HepG2 (cell line): Measurements from ENCODE around the gene IRF6. TPM values are rescaled to one million over a fixed set of nuclear protein-coding genes. Genes with fewer than 3 reads are reported as not detected.
A peak's percentile ranks its signal among the peaks of the same experiment; 100 is the strongest.

Experiments used
- BORCS8-MEF2B ChIP-seq: sonication (generic); formaldehyde crosslinking; IDR thresholded peaks from 2 replicates; pipeline ENCODE4 v1.8.0; 2022; ENCODE audit warnings: mild to moderate bottlenecking, missing genetic modification reagents
- EED ChIP-seq: sonication (generic); formaldehyde crosslinking; IDR thresholded peaks from 2 replicates; pipeline ENCODE4 v1.5.0; 2020; ENCODE audit warnings: mild to moderate bottlenecking, missing genetic modification reagents
- IRF2 ChIP-seq: IDR thresholded peaks from 2 replicates; pipeline ENCODE4 v1.6.1; 2018; ENCODE audit warnings: missing genetic modification reagents, missing compliant biosample characterization
- ZNF317 ChIP-seq: sonication (generic); formaldehyde crosslinking; IDR thresholded peaks from 2 replicates; pipeline ENCODE4 v1.5.0; 2020; ENCODE audit warnings: mild to moderate bottlenecking, missing genetic modification reagents
- ZNF510 ChIP-seq: sonication (generic); formaldehyde crosslinking; IDR thresholded peaks from 2 replicates; pipeline ENCODE4 v1.4.0; 2020; ENCODE audit warnings: low read depth, mild to moderate bottlenecking, missing genetic modification reagents
- ZNF615 ChIP-seq: sonication (generic); formaldehyde crosslinking; IDR thresholded peaks from 2 replicates; pipeline ENCODE4 v1.5.0; 2020; ENCODE audit warnings: mild to moderate bottlenecking, missing genetic modification reagents, borderline replicate concordance
- polyA plus RNA-seq, 8 experiments: library from polyadenylated mRNA; depleted of rRNA in 3 of 8; stranded (reverse) in 7 of 8; unstranded in 1 of 8; fragments of >200 nt; fragmentation: Illumina TruSeq in 4 of 8; extraction: Trizol in 4 of 8; gene quantifications; 2 replicates each; pipeline versions ENCODE4 v1.2.1 to v1.2.3, GENCODE V29; 2011 to 2016; ENCODE audit warnings: low read depth in 4 of 8, missing spikeins in 1 of 8, mixed read lengths in 1 of 8; ENCODE audit not compliant: insufficient read depth in 1 of 8
- total RNA-seq, 5 experiments: library from RNA; depleted of rRNA; stranded (reverse); fragments of >200 nt; fragmentation: Illumina TruSeq; extraction: Trizol; gene quantifications; 2 replicates each; pipeline ENCODE4 v1.2.3, GENCODE V29; 2016; ENCODE audit warnings: low read depth in 1 of 5
- TF ChIP-seq, protein P1 (sequence below): sonication (generic); formaldehyde crosslinking; IDR thresholded peaks from 2 replicates; pipeline ENCODE4 v1.4.0; 2020; ENCODE audit warnings: mild to moderate bottlenecking, missing genetic modification reagents
- TF ChIP-seq, protein P2 (sequence below): sonication (generic); formaldehyde crosslinking; conservative IDR thresholded peaks from 2 replicates; pipeline ENCODE4 v1.8.1; 2023; ENCODE audit warnings: missing genetic modification reagents
- TF ChIP-seq, protein P3 (sequence below): sonication (generic); formaldehyde crosslinking; IDR thresholded peaks from 2 replicates; pipeline ENCODE4 v1.4.0; 2020; ENCODE audit warnings: missing genetic modification reagents, borderline replicate concordance
- TF ChIP-seq, protein P4 (sequence below): IDR thresholded peaks from 2 replicates; pipeline ENCODE4 v1.6.1; 2016; ENCODE audit warnings: missing genetic modification reagents, missing compliant biosample characterization

Gene IRF6
- total and polyA plus RNA-seq, 2 of the 13 experiments (the other 11 are each of a cell fraction or from before 2014, with no cell fraction given), result 0.02 TPM; not detected in 1

DNA sequence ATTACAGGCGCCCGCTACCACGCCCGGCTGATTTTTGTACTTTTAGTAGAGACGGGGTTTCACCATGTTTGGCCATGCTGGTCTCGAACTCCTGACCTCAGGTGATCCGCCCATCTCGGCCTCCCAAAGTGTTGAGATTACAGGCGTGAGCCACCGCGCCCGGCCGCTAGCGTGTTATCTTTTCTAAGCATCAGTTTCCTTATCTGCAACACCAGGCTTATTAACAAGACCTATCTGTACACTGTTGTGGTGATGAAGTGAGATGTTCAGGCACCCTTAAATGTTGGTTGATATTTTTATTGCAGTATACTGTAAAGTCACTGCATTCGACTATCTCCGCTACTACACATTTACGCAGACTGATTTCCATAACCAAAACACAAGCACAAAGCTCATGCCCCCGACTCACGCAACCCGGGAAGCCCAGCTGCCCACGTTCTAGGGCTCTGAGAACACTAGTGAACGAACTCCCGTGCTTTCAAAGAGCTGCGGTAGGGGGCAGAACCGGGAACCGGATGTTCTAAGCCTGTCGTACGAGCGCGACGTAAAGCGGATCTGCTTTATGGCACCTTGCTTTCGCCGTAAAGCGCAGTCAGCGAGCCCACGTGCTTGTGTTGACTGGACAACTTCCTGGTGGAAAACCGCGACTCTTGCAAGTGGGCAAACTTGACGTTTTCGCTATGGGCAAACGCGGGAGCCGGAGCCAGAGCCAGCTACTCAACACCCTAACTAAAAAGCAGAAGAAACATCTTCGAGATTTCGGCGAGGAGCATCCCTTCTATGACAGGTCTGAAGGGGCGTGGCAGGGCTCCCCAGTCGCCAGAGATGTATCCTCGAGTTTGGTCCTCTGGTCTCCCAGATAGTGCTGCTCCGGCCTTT is 21.7 kb upstream of the IRF6 start, which contains the start of gene UTP25 (continued):
- TF ChIP-seq, protein P1, sequence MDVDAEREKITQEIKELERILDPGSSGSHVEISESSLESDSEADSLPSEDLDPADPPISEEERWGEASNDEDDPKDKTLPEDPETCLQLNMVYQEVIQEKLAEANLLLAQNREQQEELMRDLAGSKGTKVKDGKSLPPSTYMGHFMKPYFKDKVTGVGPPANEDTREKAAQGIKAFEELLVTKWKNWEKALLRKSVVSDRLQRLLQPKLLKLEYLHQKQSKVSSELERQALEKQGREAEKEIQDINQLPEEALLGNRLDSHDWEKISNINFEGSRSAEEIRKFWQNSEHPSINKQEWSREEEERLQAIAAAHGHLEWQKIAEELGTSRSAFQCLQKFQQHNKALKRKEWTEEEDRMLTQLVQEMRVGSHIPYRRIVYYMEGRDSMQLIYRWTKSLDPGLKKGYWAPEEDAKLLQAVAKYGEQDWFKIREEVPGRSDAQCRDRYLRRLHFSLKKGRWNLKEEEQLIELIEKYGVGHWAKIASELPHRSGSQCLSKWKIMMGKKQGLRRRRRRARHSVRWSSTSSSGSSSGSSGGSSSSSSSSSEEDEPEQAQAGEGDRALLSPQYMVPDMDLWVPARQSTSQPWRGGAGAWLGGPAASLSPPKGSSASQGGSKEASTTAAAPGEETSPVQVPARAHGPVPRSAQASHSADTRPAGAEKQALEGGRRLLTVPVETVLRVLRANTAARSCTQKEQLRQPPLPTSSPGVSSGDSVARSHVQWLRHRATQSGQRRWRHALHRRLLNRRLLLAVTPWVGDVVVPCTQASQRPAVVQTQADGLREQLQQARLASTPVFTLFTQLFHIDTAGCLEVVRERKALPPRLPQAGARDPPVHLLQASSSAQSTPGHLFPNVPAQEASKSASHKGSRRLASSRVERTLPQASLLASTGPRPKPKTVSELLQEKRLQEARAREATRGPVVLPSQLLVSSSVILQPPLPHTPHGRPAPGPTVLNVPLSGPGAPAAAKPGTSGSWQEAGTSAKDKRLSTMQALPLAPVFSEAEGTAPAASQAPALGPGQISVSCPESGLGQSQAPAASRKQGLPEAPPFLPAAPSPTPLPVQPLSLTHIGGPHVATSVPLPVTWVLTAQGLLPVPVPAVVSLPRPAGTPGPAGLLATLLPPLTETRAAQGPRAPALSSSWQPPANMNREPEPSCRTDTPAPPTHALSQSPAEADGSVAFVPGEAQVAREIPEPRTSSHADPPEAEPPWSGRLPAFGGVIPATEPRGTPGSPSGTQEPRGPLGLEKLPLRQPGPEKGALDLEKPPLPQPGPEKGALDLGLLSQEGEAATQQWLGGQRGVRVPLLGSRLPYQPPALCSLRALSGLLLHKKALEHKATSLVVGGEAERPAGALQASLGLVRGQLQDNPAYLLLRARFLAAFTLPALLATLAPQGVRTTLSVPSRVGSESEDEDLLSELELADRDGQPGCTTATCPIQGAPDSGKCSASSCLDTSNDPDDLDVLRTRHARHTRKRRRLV, result 0 out of 2 replicates have a peak, but pooled peaks have one; percentile 31
- TF ChIP-seq EED (CRISPR knock-in tag), result no peak
- no peak for TF ChIP-seq ZNF317 (CRISPR knock-in tag)
- peak; percentile 92; the same call in 1 of the 2 replicates for TF ChIP-seq IRF2 (CRISPR knock-in tag)
- TF ChIP-seq, protein P2, sequence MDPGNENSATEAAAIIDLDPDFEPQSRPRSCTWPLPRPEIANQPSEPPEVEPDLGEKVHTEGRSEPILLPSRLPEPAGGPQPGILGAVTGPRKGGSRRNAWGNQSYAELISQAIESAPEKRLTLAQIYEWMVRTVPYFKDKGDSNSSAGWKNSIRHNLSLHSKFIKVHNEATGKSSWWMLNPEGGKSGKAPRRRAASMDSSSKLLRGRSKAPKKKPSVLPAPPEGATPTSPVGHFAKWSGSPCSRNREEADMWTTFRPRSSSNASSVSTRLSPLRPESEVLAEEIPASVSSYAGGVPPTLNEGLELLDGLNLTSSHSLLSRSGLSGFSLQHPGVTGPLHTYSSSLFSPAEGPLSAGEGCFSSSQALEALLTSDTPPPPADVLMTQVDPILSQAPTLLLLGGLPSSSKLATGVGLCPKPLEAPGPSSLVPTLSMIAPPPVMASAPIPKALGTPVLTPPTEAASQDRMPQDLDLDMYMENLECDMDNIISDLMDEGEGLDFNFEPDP (CRISPR knock-in tag), result no peak
- peak; percentile 17; the same call in 1 of the 2 replicates for TF ChIP-seq BORCS8-MEF2B (CRISPR knock-in tag)
- no peak for TF ChIP-seq ZNF510 (CRISPR knock-in tag)
- TF ChIP-seq, protein P3, sequence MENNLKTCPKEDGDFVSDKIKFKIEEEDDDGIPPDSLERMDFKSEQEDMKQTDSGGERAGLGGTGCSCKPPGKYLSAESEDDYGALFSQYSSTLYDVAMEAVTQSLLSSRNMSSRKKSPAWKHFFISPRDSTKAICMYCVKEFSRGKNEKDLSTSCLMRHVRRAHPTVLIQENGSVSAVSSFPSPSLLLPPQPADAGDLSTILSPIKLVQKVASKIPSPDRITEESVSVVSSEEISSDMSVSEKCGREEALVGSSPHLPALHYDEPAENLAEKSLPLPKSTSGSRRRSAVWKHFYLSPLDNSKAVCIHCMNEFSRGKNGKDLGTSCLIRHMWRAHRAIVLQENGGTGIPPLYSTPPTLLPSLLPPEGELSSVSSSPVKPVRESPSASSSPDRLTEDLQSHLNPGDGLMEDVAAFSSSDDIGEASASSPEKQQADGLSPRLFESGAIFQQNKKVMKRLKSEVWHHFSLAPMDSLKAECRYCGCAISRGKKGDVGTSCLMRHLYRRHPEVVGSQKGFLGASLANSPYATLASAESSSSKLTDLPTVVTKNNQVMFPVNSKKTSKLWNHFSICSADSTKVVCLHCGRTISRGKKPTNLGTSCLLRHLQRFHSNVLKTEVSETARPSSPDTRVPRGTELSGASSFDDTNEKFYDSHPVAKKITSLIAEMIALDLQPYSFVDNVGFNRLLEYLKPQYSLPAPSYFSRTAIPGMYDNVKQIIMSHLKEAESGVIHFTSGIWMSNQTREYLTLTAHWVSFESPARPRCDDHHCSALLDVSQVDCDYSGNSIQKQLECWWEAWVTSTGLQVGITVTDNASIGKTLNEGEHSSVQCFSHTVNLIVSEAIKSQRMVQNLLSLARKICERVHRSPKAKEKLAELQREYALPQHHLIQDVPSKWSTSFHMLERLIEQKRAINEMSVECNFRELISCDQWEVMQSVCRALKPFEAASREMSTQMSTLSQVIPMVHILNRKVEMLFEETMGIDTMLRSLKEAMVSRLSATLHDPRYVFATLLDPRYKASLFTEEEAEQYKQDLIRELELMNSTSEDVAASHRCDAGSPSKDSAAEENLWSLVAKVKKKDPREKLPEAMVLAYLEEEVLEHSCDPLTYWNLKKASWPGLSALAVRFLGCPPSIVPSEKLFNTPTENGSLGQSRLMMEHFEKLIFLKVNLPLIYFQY (CRISPR knock-in tag), result no peak
- TF ChIP-seq, protein P4, sequence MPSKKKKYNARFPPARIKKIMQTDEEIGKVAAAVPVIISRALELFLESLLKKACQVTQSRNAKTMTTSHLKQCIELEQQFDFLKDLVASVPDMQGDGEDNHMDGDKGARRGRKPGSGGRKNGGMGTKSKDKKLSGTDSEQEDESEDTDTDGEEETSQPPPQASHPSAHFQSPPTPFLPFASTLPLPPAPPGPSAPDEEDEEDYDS (CRISPR knock-in tag), result peak; percentile 77
- TF ChIP-seq ZNF615, result no peak
